ENCODE results near the gene XXYLT1.

DNA sequence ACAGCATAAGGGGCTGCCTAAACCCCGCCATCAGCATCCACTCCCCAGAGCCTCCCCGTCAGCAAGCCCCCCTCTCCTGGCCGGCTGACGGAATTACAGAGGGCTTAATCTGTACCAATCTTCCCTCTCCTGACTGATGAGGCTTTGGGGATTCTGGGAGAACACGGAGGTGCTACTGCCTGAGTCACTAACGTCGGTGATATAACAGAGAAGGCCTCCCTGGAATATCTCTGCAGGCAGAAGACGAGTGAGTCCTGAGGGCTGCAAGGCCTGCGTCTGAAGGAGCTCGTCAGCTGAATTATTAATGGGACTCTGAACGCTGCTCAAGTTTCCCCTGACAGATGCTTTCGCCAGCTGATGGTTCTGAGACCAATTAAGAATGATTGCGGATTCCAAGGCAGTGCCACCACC is 147.7 kb downstream of the XXYLT1 start:
- no peak for TF ChIP-seq POLR2A (IDR thresholded peaks at IDR 0.05)
- TF ChIP-seq, protein P1, sequence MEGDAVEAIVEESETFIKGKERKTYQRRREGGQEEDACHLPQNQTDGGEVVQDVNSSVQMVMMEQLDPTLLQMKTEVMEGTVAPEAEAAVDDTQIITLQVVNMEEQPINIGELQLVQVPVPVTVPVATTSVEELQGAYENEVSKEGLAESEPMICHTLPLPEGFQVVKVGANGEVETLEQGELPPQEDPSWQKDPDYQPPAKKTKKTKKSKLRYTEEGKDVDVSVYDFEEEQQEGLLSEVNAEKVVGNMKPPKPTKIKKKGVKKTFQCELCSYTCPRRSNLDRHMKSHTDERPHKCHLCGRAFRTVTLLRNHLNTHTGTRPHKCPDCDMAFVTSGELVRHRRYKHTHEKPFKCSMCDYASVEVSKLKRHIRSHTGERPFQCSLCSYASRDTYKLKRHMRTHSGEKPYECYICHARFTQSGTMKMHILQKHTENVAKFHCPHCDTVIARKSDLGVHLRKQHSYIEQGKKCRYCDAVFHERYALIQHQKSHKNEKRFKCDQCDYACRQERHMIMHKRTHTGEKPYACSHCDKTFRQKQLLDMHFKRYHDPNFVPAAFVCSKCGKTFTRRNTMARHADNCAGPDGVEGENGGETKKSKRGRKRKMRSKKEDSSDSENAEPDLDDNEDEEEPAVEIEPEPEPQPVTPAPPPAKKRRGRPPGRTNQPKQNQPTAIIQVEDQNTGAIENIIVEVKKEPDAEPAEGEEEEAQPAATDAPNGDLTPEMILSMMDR (IDR thresholded peaks at IDR 0.05): no peak
